H1 (cell line): ENCODE results near the gene KREMEN1. TPM values are rescaled to one million over a fixed set of nuclear protein-coding genes. Genes with fewer than 3 reads are reported as not detected.

Experiments used
- CTCF ChIA-PET: fragments of 300-600 bp; sonication (Branson Sonifier 250); formaldehyde crosslinking; loops from one replicate; lab custom pipeline; 2021; ENCODE audit not compliant: partially characterized antibody; lab: Charles Lee
- POLR2A ChIA-PET: fragments of 300-600 bp; sonication (Branson Sonifier 250); formaldehyde crosslinking; loops from one replicate; lab custom pipeline; 2021; ENCODE audit warnings: inconsistent platforms; ENCODE audit not compliant: partially characterized antibody; lab: Charles Lee
- DNase-seq, 2 experiments: peaks; one replicate each; pipeline versions ENCODE4 v3.0.0 to v3.0.0-alpha.2; 2010 to 2022; ENCODE audit warnings: low spot score in 2 of 2, low read depth in 1 of 2, mixed read lengths in 1 of 2
- FAIRE-seq: peaks from 2 replicates; lab custom pipeline; 2011; peaks lifted over from hg19 to GRCh38; lab: Jason Lieb, UNC
- H2AFZ ChIP-seq: 2 replicates; pipeline ENCODE4 v1.8.1; 2012; ENCODE audit warnings: low read length, inconsistent platforms
- H2AK5ac ChIP-seq: 2 replicates; pipeline ENCODE4 v1.6.1; 2013; ENCODE audit warnings: low read depth, low read length
- H2BK120ac ChIP-seq: replicated peaks from 2 replicates; pipeline ENCODE3; 2013; ENCODE audit warnings: low read depth, low read length, inconsistent platforms
- H2BK12ac ChIP-seq: 2 replicates; pipeline ENCODE4 v1.6.1; 2013; ENCODE audit warnings: low read depth, low read length
- H2BK15ac ChIP-seq: 2 replicates; pipeline ENCODE4 v1.6.1; 2013; ENCODE audit warnings: low read length
- H2BK20ac ChIP-seq: 2 replicates; pipeline ENCODE4 v1.6.1; 2013; ENCODE audit warnings: low read length
- H2BK5ac ChIP-seq: 2 replicates; pipeline ENCODE4 v1.6.1; 2013; ENCODE audit warnings: low read depth, low read length
- H3K14ac ChIP-seq: 2 replicates; pipeline ENCODE4 v1.6.1; 2013; ENCODE audit warnings: inconsistent platforms; ENCODE audit not compliant: insufficient read length
- H3K18ac ChIP-seq: 2 replicates; pipeline ENCODE4 v1.6.1; 2013; ENCODE audit warnings: low read length; ENCODE audit errors: extremely low read depth
- H3K23ac ChIP-seq: 2 replicates; pipeline ENCODE4 v1.6.1; 2013; ENCODE audit warnings: inconsistent platforms; ENCODE audit not compliant: insufficient read length
- H3K23me2 ChIP-seq: 2 replicates; pipeline ENCODE4 v1.6.1; 2013; ENCODE audit warnings: low read depth, low read length
- H3K27ac ChIP-seq: 2 replicates; pipeline ENCODE4 v1.6.1; 2011; ENCODE audit warnings: low read depth, low read length, inconsistent platforms
- H3K27me3 ChIP-seq, 4 experiments: replicated peaks in 1 of 4; 1 replicate in 1 of 4; 2 replicates in 3 of 4; pipeline versions ENCODE4 v1.6.1 to v1.8.1; 2011 to 2013; ENCODE audit warnings: low read length in 3 of 4, mild to moderate bottlenecking in 3 of 4, inconsistent platforms in 2 of 4, mixed read lengths in 2 of 4, moderate library complexity in 1 of 4; ENCODE audit not compliant: control insufficient read depth in 3 of 4, insufficient read depth in 3 of 4; ENCODE audit errors: extremely low read depth in 1 of 4
- H3K36me3 ChIP-seq, 4 experiments: 2 replicates each; pipeline versions ENCODE4 v1.6.1 to v1.8.1; 2011 to 2013; ENCODE audit warnings: mild to moderate bottlenecking in 4 of 4, low read length in 3 of 4, moderate library complexity in 2 of 4, control low read depth in 1 of 4, inconsistent platforms in 1 of 4; ENCODE audit not compliant: insufficient read depth in 4 of 4, control insufficient read depth in 2 of 4
- H3K4ac ChIP-seq: replicated peaks from 2 replicates; pipeline ENCODE3; 2013; ENCODE audit warnings: low read length, low read depth, mixed read lengths, inconsistent platforms; ENCODE audit not compliant: insufficient read length
- H3K4me1 ChIP-seq, 4 experiments: replicated peaks in 1 of 4; 1 replicate in 1 of 4; 2 replicates in 3 of 4; pipeline versions ENCODE4 v1.6.1 to v1.8.1; 2011 to 2013; ENCODE audit warnings: low read length in 3 of 4, inconsistent platforms in 2 of 4, mixed read lengths in 1 of 4; ENCODE audit not compliant: insufficient read depth in 4 of 4, control insufficient read depth in 3 of 4
- H3K4me2 ChIP-seq, 2 experiments: 2 replicates each; pipeline versions ENCODE4 v1.6.1 to v1.8.1; 2011 to 2013; ENCODE audit warnings: low read depth in 2 of 2, low read length in 2 of 2, control low read depth in 1 of 2, inconsistent platforms in 1 of 2, mild to moderate bottlenecking in 1 of 2; ENCODE audit not compliant: insufficient read depth in 1 of 2
- H3K4me3 ChIP-seq, 4 experiments: fragments of 200-600, 300-600 bp in 1 of 4; sonication (generic), shearing (Covaris generic), sonication (Bioruptor Twin) in 1 of 4; 2 replicates each; pipeline versions ENCODE4 v1.5.1 to v1.8.1; 2011 to 2016; ENCODE audit warnings: low read length in 4 of 4, low read depth in 3 of 4, control low read depth in 2 of 4, inconsistent platforms in 2 of 4, mild to moderate bottlenecking in 2 of 4, mixed read lengths in 1 of 4, moderate library complexity in 1 of 4; ENCODE audit not compliant: insufficient read depth in 2 of 4; ENCODE audit errors: extremely low read depth in 1 of 4
- H3K56ac ChIP-seq: replicated peaks from 2 replicates; pipeline ENCODE3; 2013; ENCODE audit warnings: low read depth, mild to moderate bottlenecking, mixed read lengths, low read length, inconsistent platforms; ENCODE audit not compliant: insufficient read length
- H3K79me1 ChIP-seq: 2 replicates; pipeline ENCODE4 v1.6.1; 2013; ENCODE audit warnings: low read depth, low read length, control low read depth
- H3K79me2 ChIP-seq, 2 experiments: 2 replicates each; pipeline versions ENCODE4 v1.6.1 to v1.8.1; 2012 to 2013; ENCODE audit warnings: low read length in 2 of 2, mild to moderate bottlenecking in 2 of 2, inconsistent platforms in 1 of 2; ENCODE audit not compliant: insufficient read depth in 2 of 2, control insufficient read depth in 1 of 2
- H3K9ac ChIP-seq, 4 experiments: replicated peaks in 1 of 4; 1 replicate in 1 of 4; 2 replicates in 3 of 4; pipeline versions ENCODE4 v1.6.1 to v1.8.1; 2011 to 2013; ENCODE audit warnings: low read depth in 3 of 4, low read length in 3 of 4, control low read depth in 2 of 4, mild to moderate bottlenecking in 2 of 4, moderate library complexity in 2 of 4, inconsistent platforms in 1 of 4; ENCODE audit errors: extremely low read depth in 1 of 4
- H3K9me3 ChIP-seq, 2 experiments: 2 replicates each; pipeline versions ENCODE4 v1.6.1 to v1.8.1; 2012 to 2013; ENCODE audit warnings: mild to moderate bottlenecking in 2 of 2, moderate library complexity in 2 of 2, control low read depth in 1 of 2, inconsistent platforms in 1 of 2, low read depth in 1 of 2, low read length in 1 of 2, mixed read lengths in 1 of 2; ENCODE audit not compliant: insufficient read depth in 2 of 2
- H4K20me1 ChIP-seq, 2 experiments: replicated peaks in 1 of 2; 2 replicates each; pipeline versions ENCODE3 to v1.8.1; 2011 to 2013; ENCODE audit warnings: inconsistent platforms in 2 of 2, low read length in 2 of 2, mild to moderate bottlenecking in 1 of 2; ENCODE audit not compliant: insufficient read depth in 2 of 2, control insufficient read depth in 1 of 2
- H4K5ac ChIP-seq: 2 replicates; pipeline ENCODE4 v1.6.1; 2013; ENCODE audit warnings: low read length, low read depth, mixed read lengths, inconsistent platforms; ENCODE audit not compliant: insufficient read length
- H4K8ac ChIP-seq: 2 replicates; pipeline ENCODE4 v1.8.0; 2013; ENCODE audit warnings: mild to moderate bottlenecking, moderate library complexity, low read length, inconsistent platforms; ENCODE audit not compliant: insufficient read depth; ENCODE audit errors: extremely low read depth
- H4K91ac ChIP-seq: replicated peaks from 2 replicates; pipeline ENCODE3; 2013; ENCODE audit warnings: low read length, mixed read lengths, inconsistent platforms; ENCODE audit not compliant: insufficient read length
- CHD2 ChIP-seq: IDR thresholded peaks from 2 replicates; pipeline ENCODE4 v1.6.1; 2012; ENCODE audit warnings: low read length, improper control_type of control experiment
- EP300 ChIP-seq, 2 experiments: IDR thresholded peaks; 1 replicate in 1 of 2; 2 replicates in 1 of 2; pipeline ENCODE4 v1.6.1; 2011 to 2012; ENCODE audit warnings: low read depth in 2 of 2, low read length in 2 of 2, mild to moderate bottlenecking in 2 of 2, borderline replicate concordance in 1 of 2, inconsistent platforms in 1 of 2, moderate library complexity in 1 of 2
- KDM5A ChIP-seq: fragments of 200-600 bp; IDR thresholded peaks from 2 replicates; pipeline ENCODE4 v1.7.1; 2012; ENCODE audit warnings: mild to moderate bottlenecking, low read length, inconsistent platforms, mixed read lengths
- POLR2A ChIP-seq, 2 experiments: IDR thresholded peaks; 1 replicate in 1 of 2; 2 replicates in 1 of 2; pipeline ENCODE4 v1.6.1; 2011; ENCODE audit warnings: low read depth in 2 of 2, low read length in 2 of 2, mild to moderate bottlenecking in 2 of 2; ENCODE audit errors: control extremely low read depth in 1 of 2
- POLR2AphosphoS5 ChIP-seq: IDR thresholded peaks from 2 replicates; pipeline ENCODE4 v1.6.1; 2011; ENCODE audit warnings: low read depth, low read length
- SAP30 ChIP-seq: fragments of 300-600 bp; sonication (generic); IDR thresholded peaks from 2 replicates; pipeline ENCODE4 v1.7.1; 2012; ENCODE audit warnings: low read length, moderate library complexity, mild to moderate bottlenecking, inconsistent platforms; ENCODE audit not compliant: insufficient read depth, insufficient replicate concordance
- SP1 ChIP-seq: IDR thresholded peaks from 2 replicates; pipeline ENCODE4 v1.6.1; 2011; ENCODE audit warnings: low read depth, low read length
- SRF ChIP-seq: IDR thresholded peaks from 2 replicates; pipeline ENCODE4 v1.6.1; 2011; ENCODE audit warnings: mild to moderate bottlenecking, low read depth, low read length, moderate library complexity
- SUZ12 ChIP-seq: fragments of 200-600 bp; sonication (generic); IDR thresholded peaks from 2 replicates; pipeline ENCODE4 v1.6.1; 2012; ENCODE audit warnings: mild to moderate bottlenecking, inconsistent platforms, low read length, moderate library complexity, mixed read lengths
- TBP ChIP-seq: IDR thresholded peaks from 2 replicates; pipeline ENCODE4 v1.6.1; 2011; ENCODE audit warnings: low read depth, low read length, improper control_type of control experiment
- ZNF274 ChIP-seq: IDR thresholded peaks from 2 replicates; pipeline ENCODE4 v1.7.0; 2012; ENCODE audit warnings: low read length, borderline replicate concordance; ENCODE audit errors: extremely low read depth
- WGBS, 2 experiments: shearing (Covaris generic) in 1 of 2; methylation state at CpG; one replicate each; pipeline versions ENCODE4 v1.1.6 to v1.1.7; 2013 to 2015; ENCODE audit warnings: low lambda C conversion rate in 2 of 2, mixed read lengths in 2 of 2, inconsistent platforms in 1 of 2, low coverage in 1 of 2, missing lambda C conversion rate in 1 of 2; ENCODE audit not compliant: insufficient replicate concordance in 2 of 2, insufficient coverage in 1 of 2, insufficient read length in 1 of 2; ENCODE audit errors: extremely low coverage in 1 of 2, missing lambda C conversion rate in 1 of 2; 5-methylcytosine and 5-hydroxymethylcytosine counted together
- polyA plus RNA-seq, 7 experiments: library from polyadenylated mRNA; depleted of rRNA in 3 of 7; stranded (reverse) in 5 of 7; unstranded in 2 of 7; fragments of >200 nt in 5 of 7; fragments of 200-250 nt in 2 of 7; gene quantifications; 1 replicate in 5 of 7; 2 replicates in 1 of 7; 4 replicates in 1 of 7; pipeline versions ENCODE4 v1.2.1 to v1.2.3, GENCODE V29; 2011 to 2013; ENCODE audit warnings: missing spikeins in 2 of 7, mixed read lengths in 2 of 7
- total RNA-seq: library from RNA; stranded (reverse); fragmentation: NEBNext Ultra II Directional; extraction: Animal tissue kit (Norgen Biotek cat#: 25700); gene quantifications from 2 replicates; pipeline ENCODE4 v1.2.1, GENCODE V29; 2021

The KREMEN1 gene
- total and polyA plus RNA-seq, 2 of the 8 experiments (the other 6 are each of a cell fraction or from before 2014, with no cell fraction given) = 2.1 to 3.2 TPM

- FAIRE-seq = no peak
- no peak overlapping the region for H4K8ac ChIP-seq
- peaks cover 0 to 16% (median 6%) of the 10 kb centered on the region in 4 experiments; a peak in 5 of 7 replicates for H3K4me1 ChIP-seq
- H3K27me3 ChIP-seq = peaks cover 0 to 12% (median 3%) of the 10 kb centered on the region in 4 experiments; a peak in 5 of 7 replicates
- no peaks in the 10 kb centered on the region for H3K79me2 ChIP-seq
- no peak overlapping the region for H3K4me2 ChIP-seq
- H3K4ac ChIP-seq = no peak overlapping the region
- no peaks in the 10 kb centered on the region for H4K20me1 ChIP-seq
- no peak overlapping the region for H3K18ac ChIP-seq
- H3K14ac ChIP-seq = no peak overlapping the region
- H3K23me2 ChIP-seq = peaks cover 4% of the 10 kb centered on the region; the same call in 1 of the 2 replicates
- H4K91ac ChIP-seq = no peak overlapping the region
- H3K36me3 ChIP-seq = no peaks in the 10 kb centered on the region
- POLR2A ChIA-PET = interaction anchor here (0.7 to 3.5 kb wide), 10 partner anchors 9 to 130 kb away, joined by 3 to 11 read pairs (median 3); partner anchors contain the start of genes EWSR1 and RHBDD3
- H2BK5ac ChIP-seq = no peak overlapping the region
- H3K79me1 ChIP-seq = no peaks in the 10 kb centered on the region
- peak overlapping the region; percentile 27; the same call in 1 of the 2 replicates for H2BK12ac ChIP-seq
- H3K27ac ChIP-seq = no peak overlapping the region
- no peak overlapping the region for H2BK20ac ChIP-seq
- no peak overlapping the region for H2AK5ac ChIP-seq
- no peak overlapping the region for H2AFZ ChIP-seq
- H2BK15ac ChIP-seq = peak overlapping the region; percentile 21; the same call in 1 of the 2 replicates
- no peak overlapping the region for H3K56ac ChIP-seq
- H3K9ac ChIP-seq = no peak overlapping the region
- no peak overlapping the region for H3K23ac ChIP-seq
- CTCF ChIA-PET = interaction anchor here (0.6 to 6.7 kb wide), 21 partner anchors 9 to 93 kb away, joined by 3 to 84 read pairs (median 7); partner anchors contain the start of gene EWSR1
- no peak overlapping the region for H4K5ac ChIP-seq
- DNase-seq = no peak
- no peak overlapping the region for H2BK120ac ChIP-seq
- no peaks in the 10 kb centered on the region for H3K9me3 ChIP-seq
- H3K4me3 ChIP-seq = no peak overlapping the region; a peak in 1 of 8 replicates
- 84% methylated on average over 9 of the region's 9 CpGs; no CpG with 5 or more reads in 1 of the 2 experiments for WGBS, 2 experiments
- TF ChIP-seq SRF (no peak), EP300 (IDR thresholded peaks at IDR 0.05; ENCODE audit: borderline replicate concordance in 1 of 2, low read depth in 2 of 2, low read length in 2 of 2) (no peak), SAP30 (no peak), SP1 (no peak), ZNF274 (no peak), TBP (no peak), KDM5A (no peak), POLR2AphosphoS5 (no peak), POLR2A (IDR thresholded peaks at IDR 0.05; ENCODE audit: control extremely low read depth in 1 of 2, low read depth in 2 of 2, low read length in 2 of 2) (no peak), CHD2 (no peak), SUZ12 (no peak)
These were observed 130.9 kb downstream of the KREMEN1 start for GRCh38 chr22:29203488-29204454.
